GM23338 (cell line): ENCODE data around the gene PLXNA2. TPM values are rescaled to one million over a fixed set of nuclear protein-coding genes. Genes with fewer than 3 reads are reported as not detected.
A peak's percentile ranks its signal among the peaks of the same experiment; 100 is the strongest.

Experiments
- ATAC-seq: fragments of 200-7000 bp; cut with Tn5 transposase; 3 replicates; pipeline ENCODE4 v1.9.1; 2020
- DNase-seq: peaks from one replicate; pipeline ENCODE4 v3.0.0-alpha.2; 2015; ENCODE audit warnings: low spot score
- H2AFZ ChIP-seq: fragments of 200-600 bp; sonication (generic); 2 replicates; pipeline ENCODE4 v1.8.0; 2016; ENCODE audit warnings: antibody characterized with exemption, mild to moderate bottlenecking, moderate library complexity
- H3F3A ChIP-seq: fragments of 200-600 bp; sonication (generic); replicated peaks from 2 replicates; pipeline ENCODE4 v1.8.0; 2017; ENCODE audit warnings: antibody characterized with exemption, mixed run types, low read depth
- H3K27ac ChIP-seq: fragments of 200-600 bp; sonication (generic); 2 replicates; pipeline ENCODE4 v1.6.1; 2016; ENCODE audit warnings: low read depth
- H3K27me3 ChIP-seq: fragments of 200-600 bp; sonication (generic); 2 replicates; pipeline ENCODE4 v1.8.0; 2016; ENCODE audit warnings: mild to moderate bottlenecking, mixed run types, moderate library complexity; ENCODE audit not compliant: insufficient read depth
- H3K36me3 ChIP-seq: fragments of 200-600 bp; sonication (generic); 2 replicates; pipeline ENCODE4 v1.8.0; 2016; ENCODE audit warnings: mild to moderate bottlenecking; ENCODE audit not compliant: insufficient read depth
- H3K4me1 ChIP-seq: fragments of 200-600 bp; sonication (generic); 2 replicates; pipeline ENCODE4 v1.8.0; 2016; ENCODE audit warnings: mild to moderate bottlenecking, moderate library complexity; ENCODE audit not compliant: insufficient read depth
- H3K4me2 ChIP-seq: fragments of 200-600 bp; sonication (generic); 2 replicates; pipeline ENCODE4 v1.7.1; 2017; ENCODE audit warnings: mixed run types
- H3K4me3 ChIP-seq: fragments of 200-600 bp; sonication (generic); 2 replicates; pipeline ENCODE4 v1.6.1; 2016; ENCODE audit warnings: mixed run types
- H3K79me2 ChIP-seq: fragments of 200-600 bp; sonication (generic); replicated peaks from 2 replicates; pipeline ENCODE4 v1.8.0; 2017; ENCODE audit warnings: mild to moderate bottlenecking; ENCODE audit not compliant: insufficient read depth
- H3K9me2 ChIP-seq: fragments of 200-600 bp; sonication (generic); 2 replicates; pipeline ENCODE4 v1.8.0; 2017; ENCODE audit not compliant: insufficient read depth
- H4K20me1 ChIP-seq: fragments of 200-600 bp; sonication (generic); replicated peaks from 2 replicates; pipeline ENCODE4 v1.8.0; 2017; ENCODE audit warnings: mild to moderate bottlenecking; ENCODE audit not compliant: insufficient read depth
- H3K27ac Mint-ChIP-seq: 2 replicates; pipeline ENCODE4 v1.8.0; 2020; ENCODE audit warnings: inconsistent platforms, mild to moderate bottlenecking, moderate library complexity, mixed read lengths
- H3K27me3 Mint-ChIP-seq: 3 replicates; pipeline ENCODE4 v1.8.0; 2022; ENCODE audit warnings: low read depth, mild to moderate bottlenecking, moderate library complexity, mixed read lengths, inconsistent platforms; ENCODE audit not compliant: insufficient read depth, poor library complexity
- H3K36me3 Mint-ChIP-seq: 3 replicates; pipeline ENCODE4 v1.8.0; 2021; ENCODE audit warnings: low read depth, mild to moderate bottlenecking, inconsistent platforms, moderate library complexity, mixed read lengths
- H3K4me1 Mint-ChIP-seq: 3 replicates; pipeline ENCODE4 v1.8.0; 2020; ENCODE audit warnings: mild to moderate bottlenecking, inconsistent platforms, mixed read lengths
- H3K4me3 Mint-ChIP-seq: 3 replicates; pipeline ENCODE4 v1.8.0; 2021; ENCODE audit warnings: moderate library complexity, mild to moderate bottlenecking, inconsistent platforms, mixed read lengths
- H3K9me3 Mint-ChIP-seq: 3 replicates; pipeline ENCODE4 v1.8.0; 2020; ENCODE audit warnings: moderate library complexity, mild to moderate bottlenecking, inconsistent platforms, mixed read lengths
- EZH2 ChIP-seq: fragments of 200-600 bp; sonication (generic); IDR thresholded peaks from one replicate; pipeline ENCODE4 v1.8.0; 2017; ENCODE audit warnings: antibody characterized with exemption, mild to moderate bottlenecking, low read depth; ENCODE audit not compliant: unreplicated experiment
- EZH2phosphoT487 ChIP-seq: fragments of 200-600 bp; sonication (generic); IDR thresholded peaks from one replicate; pipeline ENCODE4 v1.8.1; 2018; ENCODE audit warnings: antibody characterized with exemption; ENCODE audit not compliant: unreplicated experiment
- JUNB ChIP-seq: IDR thresholded peaks from one replicate; pipeline ENCODE4 v1.6.1; 2016; ENCODE audit warnings: antibody characterized with exemption; ENCODE audit not compliant: unreplicated experiment
- NANOG ChIP-seq: IDR thresholded peaks from 2 replicates; pipeline ENCODE4 v1.6.1; 2016; ENCODE audit warnings: antibody characterized with exemption, borderline replicate concordance
- ZNF331 ChIP-seq: fragments of 250-450 bp; sonication (Bioruptor Pico); IDR thresholded peaks from 2 replicates; pipeline ENCODE4 v1.5.0; 2020; ENCODE audit warnings: low read depth, mild to moderate bottlenecking, moderate library complexity
- polyA plus RNA-seq: library from polyadenylated mRNA; unstranded; fragments of >200 nt; fragmentation: Nextera tagmentation; extraction: Ambion mirVana; gene quantifications from 2 replicates; pipeline ENCODE4 v1.2.1, GENCODE V29; 2016
- total RNA-seq: library from RNA; depleted of rRNA; stranded (reverse); fragments of >200 nt; shearing (Covaris generic); gene quantifications from 2 replicates; pipeline ENCODE4 v1.2.3, GENCODE V29; 2014
- TF ChIP-seq, protein P1 (sequence below): IDR thresholded peaks from 2 replicates; pipeline ENCODE4 v1.6.1; 2016; ENCODE audit warnings: antibody characterized with exemption
- TF ChIP-seq, protein P2 (sequence below), 2 experiments: fragments of 200-600 bp in 1 of 2; sonication (generic) in 1 of 2; conservative IDR thresholded peaks; 2 replicates each; pipeline versions ENCODE4 v1.5.1 to v1.6.1; 2016 to 2017; ENCODE audit warnings: antibody characterized with exemption in 2 of 2, low read depth in 2 of 2, mild to moderate bottlenecking in 2 of 2, moderate library complexity in 1 of 2
- TF ChIP-seq, protein P3 (sequence below): fragments of 250-450 bp; sonication (Bioruptor Pico); IDR thresholded peaks from 2 replicates; pipeline ENCODE4 v1.5.0; 2020; ENCODE audit warnings: mild to moderate bottlenecking, moderate library complexity

The PLXNA2 gene
- total and polyA plus RNA-seq, 2 experiments from 2014 or later = 0.40 to 1.8 TPM

DNA sequence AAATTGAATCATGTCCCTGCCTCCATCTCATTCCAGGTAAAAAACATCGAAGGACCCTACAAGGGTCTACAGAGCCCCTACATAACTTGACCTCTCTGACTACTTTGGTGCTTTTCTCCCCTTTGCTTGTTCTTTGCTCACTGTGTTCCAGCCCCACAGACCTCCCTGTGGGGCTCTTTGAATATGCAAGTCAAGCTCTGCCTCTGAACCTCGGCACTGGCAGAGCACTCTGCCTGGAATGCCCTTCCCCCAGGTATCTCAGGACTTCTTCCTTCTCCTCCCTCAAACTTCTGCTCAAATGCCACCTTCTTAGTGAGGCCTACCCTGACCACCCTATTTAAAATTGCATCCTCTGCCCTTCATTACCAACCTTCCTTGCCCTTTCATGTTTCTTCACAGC lies 245.5 kb downstream of the PLXNA2 start (continued):
- no peak for TF ChIP-seq ZNF331 (CRISPR knock-in tag)
- TF ChIP-seq, protein P1, sequence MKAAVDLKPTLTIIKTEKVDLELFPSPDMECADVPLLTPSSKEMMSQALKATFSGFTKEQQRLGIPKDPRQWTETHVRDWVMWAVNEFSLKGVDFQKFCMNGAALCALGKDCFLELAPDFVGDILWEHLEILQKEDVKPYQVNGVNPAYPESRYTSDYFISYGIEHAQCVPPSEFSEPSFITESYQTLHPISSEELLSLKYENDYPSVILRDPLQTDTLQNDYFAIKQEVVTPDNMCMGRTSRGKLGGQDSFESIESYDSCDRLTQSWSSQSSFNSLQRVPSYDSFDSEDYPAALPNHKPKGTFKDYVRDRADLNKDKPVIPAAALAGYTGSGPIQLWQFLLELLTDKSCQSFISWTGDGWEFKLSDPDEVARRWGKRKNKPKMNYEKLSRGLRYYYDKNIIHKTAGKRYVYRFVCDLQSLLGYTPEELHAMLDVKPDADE = no peak

DNA sequence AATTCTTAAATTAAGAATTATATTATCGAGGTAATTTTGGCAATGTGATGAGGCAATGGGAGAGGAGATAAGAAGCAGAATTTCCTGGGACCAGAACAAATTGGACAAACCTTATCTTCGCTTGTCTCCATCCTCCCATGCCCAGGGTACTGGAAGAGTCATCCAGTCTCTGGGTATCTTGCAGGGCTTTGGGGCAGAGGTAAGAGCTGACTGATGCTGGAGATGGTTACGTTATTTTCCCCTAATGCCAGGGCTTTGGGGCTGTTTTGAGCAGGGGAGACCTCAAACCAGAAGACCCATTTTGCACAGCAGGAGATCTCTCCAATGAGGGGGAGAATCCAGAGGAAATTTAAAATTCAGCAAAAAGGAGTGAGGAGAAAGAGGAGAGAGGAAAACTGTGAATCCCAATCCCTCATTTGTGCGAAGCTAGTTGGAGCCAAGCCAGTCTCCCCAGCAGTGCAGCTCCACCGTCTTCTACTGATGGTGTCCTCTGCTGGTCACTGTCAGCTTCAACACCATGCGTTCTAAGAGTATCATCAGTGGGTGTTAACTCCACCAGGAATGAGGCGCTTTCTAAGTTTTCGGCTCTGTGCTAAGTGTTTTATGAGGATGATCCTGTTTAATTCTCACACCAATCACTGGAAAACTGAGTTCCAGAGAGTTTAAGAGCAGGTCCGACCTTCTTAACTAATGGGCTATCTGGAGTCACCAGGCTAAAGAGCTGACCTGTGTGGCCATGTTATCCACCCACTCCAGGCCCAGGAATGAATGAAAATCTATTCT lies 246.5 kb downstream of the PLXNA2 start:
- TF ChIP-seq, protein P2, sequence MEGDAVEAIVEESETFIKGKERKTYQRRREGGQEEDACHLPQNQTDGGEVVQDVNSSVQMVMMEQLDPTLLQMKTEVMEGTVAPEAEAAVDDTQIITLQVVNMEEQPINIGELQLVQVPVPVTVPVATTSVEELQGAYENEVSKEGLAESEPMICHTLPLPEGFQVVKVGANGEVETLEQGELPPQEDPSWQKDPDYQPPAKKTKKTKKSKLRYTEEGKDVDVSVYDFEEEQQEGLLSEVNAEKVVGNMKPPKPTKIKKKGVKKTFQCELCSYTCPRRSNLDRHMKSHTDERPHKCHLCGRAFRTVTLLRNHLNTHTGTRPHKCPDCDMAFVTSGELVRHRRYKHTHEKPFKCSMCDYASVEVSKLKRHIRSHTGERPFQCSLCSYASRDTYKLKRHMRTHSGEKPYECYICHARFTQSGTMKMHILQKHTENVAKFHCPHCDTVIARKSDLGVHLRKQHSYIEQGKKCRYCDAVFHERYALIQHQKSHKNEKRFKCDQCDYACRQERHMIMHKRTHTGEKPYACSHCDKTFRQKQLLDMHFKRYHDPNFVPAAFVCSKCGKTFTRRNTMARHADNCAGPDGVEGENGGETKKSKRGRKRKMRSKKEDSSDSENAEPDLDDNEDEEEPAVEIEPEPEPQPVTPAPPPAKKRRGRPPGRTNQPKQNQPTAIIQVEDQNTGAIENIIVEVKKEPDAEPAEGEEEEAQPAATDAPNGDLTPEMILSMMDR (conservative IDR thresholded peaks at IDR 0.05; ENCODE audit: low read depth in 2 of 2) = peak; percentile 87 to 92
- no peak for TF ChIP-seq NANOG
- peaks cover 9% of the 10 kb centered on the region; the same call in 1 of the 3 replicates for H3K9me3 Mint-ChIP-seq

DNA sequence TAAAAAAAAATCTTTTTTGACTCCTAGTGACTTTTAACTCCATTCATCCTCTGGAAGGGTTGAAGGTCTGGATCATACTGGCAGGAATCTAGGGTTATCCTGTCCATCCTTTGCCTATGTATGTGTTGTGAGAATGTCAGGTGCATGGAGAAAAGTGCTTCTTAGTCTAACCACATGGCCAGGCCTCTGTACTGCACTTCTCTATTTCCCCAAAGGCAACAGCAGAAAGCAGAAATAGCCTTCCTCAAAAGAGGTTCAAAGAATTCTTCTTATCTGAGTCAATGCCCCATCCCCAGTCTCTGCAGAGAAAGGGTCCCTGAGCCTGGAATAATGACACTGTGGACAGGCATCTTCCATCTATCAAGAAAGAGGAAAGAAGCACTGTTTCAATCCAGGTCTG lies 247.5 kb downstream of the PLXNA2 start:
- peaks cover 9% of the 10 kb centered on the region for H3K27me3 Mint-ChIP-seq
- no peaks in the 10 kb centered on the region for H3K36me3 Mint-ChIP-seq
- DNase-seq = no peak
- Histone ChIP-seq H3K9me2 (no peaks in the 10 kb centered on the region), H4K20me1 (0 out of 2 replicates have a peak, but pooled peaks cover 4% of the 10 kb centered on the region), H3K79me2 (no peaks in the 10 kb centered on the region), H3K4me2 (no peak overlapping the region), H2AFZ (no peak overlapping the region), H3K27me3 (no peaks in the 10 kb centered on the region), H3F3A (no peaks in the 10 kb centered on the region), H3K4me1 (peaks cover 23% of the 10 kb centered on the region), H3K36me3 (no peaks in the 10 kb centered on the region), H3K27ac (no peak overlapping the region), H3K4me3 (no peak overlapping the region)
- no peak overlapping the region for H3K4me3 Mint-ChIP-seq
- no peak for ATAC-seq
- H3K9me3 Mint-ChIP-seq = peaks cover 9% of the 10 kb centered on the region; the same call in 1 of the 3 replicates
- no peak overlapping the region for H3K27ac Mint-ChIP-seq
- TF ChIP-seq EZH2 = no peak
- TF ChIP-seq JUNB = no peak
- TF ChIP-seq, protein P3, sequence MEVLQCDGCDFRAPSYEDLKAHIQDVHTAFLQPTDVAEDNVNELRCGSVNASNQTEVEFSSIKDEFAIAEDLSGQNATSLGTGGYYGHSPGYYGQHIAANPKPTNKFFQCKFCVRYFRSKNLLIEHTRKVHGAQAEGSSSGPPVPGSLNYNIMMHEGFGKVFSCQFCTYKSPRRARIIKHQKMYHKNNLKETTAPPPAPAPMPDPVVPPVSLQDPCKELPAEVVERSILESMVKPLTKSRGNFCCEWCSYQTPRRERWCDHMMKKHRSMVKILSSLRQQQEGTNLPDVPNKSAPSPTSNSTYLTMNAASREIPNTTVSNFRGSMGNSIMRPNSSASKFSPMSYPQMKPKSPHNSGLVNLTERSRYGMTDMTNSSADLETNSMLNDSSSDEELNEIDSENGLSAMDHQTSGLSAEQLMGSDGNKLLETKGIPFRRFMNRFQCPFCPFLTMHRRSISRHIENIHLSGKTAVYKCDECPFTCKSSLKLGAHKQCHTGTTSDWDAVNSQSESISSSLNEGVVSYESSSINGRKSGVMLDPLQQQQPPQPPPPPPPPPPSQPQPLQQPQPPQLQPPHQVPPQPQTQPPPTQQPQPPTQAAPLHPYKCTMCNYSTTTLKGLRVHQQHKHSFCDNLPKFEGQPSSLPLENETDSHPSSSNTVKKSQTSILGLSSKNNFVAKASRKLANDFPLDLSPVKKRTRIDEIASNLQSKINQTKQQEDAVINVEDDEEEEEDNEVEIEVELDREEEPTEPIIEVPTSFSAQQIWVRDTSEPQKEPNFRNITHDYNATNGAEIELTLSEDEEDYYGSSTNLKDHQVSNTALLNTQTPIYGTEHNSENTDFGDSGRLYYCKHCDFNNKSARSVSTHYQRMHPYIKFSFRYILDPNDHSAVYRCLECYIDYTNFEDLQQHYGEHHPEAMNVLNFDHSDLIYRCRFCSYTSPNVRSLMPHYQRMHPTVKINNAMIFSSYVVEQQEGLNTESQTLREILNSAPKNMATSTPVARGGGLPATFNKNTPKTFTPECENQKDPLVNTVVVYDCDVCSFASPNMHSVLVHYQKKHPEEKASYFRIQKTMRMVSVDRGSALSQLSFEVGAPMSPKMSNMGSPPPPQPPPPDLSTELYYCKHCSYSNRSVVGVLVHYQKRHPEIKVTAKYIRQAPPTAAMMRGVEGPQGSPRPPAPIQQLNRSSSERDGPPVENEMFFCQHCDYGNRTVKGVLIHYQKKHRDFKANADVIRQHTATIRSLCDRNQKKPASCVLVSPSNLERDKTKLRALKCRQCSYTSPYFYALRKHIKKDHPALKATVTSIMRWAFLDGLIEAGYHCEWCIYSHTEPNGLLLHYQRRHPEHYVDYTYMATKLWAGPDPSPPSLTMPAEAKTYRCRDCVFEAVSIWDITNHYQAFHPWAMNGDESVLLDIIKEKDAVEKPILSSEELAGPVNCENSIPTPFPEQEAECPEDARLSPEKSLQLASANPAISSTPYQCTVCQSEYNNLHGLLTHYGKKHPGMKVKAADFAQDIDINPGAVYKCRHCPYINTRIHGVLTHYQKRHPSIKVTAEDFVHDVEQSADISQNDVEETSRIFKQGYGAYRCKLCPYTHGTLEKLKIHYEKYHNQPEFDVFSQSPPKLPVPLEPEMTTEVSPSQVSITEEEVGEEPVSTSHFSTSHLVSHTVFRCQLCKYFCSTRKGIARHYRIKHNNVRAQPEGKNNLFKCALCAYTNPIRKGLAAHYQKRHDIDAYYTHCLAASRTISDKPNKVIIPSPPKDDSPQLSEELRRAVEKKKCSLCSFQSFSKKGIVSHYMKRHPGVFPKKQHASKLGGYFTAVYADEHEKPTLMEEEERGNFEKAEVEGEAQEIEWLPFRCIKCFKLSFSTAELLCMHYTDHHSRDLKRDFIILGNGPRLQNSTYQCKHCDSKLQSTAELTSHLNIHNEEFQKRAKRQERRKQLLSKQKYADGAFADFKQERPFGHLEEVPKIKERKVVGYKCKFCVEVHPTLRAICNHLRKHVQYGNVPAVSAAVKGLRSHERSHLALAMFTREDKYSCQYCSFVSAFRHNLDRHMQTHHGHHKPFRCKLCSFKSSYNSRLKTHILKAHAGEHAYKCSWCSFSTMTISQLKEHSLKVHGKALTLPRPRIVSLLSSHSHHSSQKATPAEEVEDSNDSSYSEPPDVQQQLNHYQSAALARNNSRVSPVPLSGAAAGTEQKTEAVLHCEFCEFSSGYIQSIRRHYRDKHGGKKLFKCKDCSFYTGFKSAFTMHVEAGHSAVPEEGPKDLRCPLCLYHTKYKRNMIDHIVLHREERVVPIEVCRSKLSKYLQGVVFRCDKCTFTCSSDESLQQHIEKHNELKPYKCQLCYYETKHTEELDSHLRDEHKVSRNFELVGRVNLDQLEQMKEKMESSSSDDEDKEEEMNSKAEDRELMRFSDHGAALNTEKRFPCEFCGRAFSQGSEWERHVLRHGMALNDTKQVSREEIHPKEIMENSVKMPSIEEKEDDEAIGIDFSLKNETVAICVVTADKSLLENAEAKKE (CRISPR knock-in tag) = no peak
- TF ChIP-seq EZH2phosphoT487 = no peak
- no peak for TF ChIP-seq NANOG
- TF ChIP-seq, protein P1 = no peak
- H3K4me1 Mint-ChIP-seq = peaks cover 18% of the 10 kb centered on the region

More for the DNA sequence above, 246.5 kb downstream of the PLXNA2 start:
- Mint-ChIP-seq H3K4me3 (no peak overlapping the region), H3K27me3 (peaks cover 13% of the 10 kb centered on the region), H3K4me1 (peaks cover 18% of the 10 kb centered on the region), H3K36me3 (no peaks in the 10 kb centered on the region), H3K27ac (no peak overlapping the region)
- DNase-seq = peak; percentile 86
- Histone ChIP-seq H3K4me3 (no peak overlapping the region), H3K36me3 (no peaks in the 10 kb centered on the region), H4K20me1 (0 out of 2 replicates have a peak, but pooled peaks cover 4% of the 10 kb centered on the region), H3K27ac (no peak overlapping the region), H3K79me2 (no peaks in the 10 kb centered on the region), H3K9me2 (no peaks in the 10 kb centered on the region), H3K4me2 (0 out of 2 replicates have a peak overlapping the region, but pooled peaks have one; percentile 71), H2AFZ (no peak overlapping the region), H3F3A (no peaks in the 10 kb centered on the region), H3K27me3 (no peaks in the 10 kb centered on the region), H3K4me1 (peaks cover 23% of the 10 kb centered on the region)
- ATAC-seq = peak; percentile 94
